Hematopoietic multipotent progenitor cell treated with erythropoietin and hydrocortisone succinate and interleukin-3 and kit ligand, for 6 days (in vitro differentiated cells): Measurements from ENCODE around the gene CFAP77.

ENCODE experiments used
- DNase-seq: peaks from one replicate; pipeline ENCODE4 v3.0.0-alpha.2; 2015

CFAP77 gene

GRCh38 chr9:132584601-132585560 lies 174.9 kb downstream of the CFAP77 start:
- DNase-seq: no peak

- no peak for DNase-seq
These were observed 176.2 kb downstream of the CFAP77 start for GRCh38 chr9:132585954-132586829.

- DNase-seq: no peak
These were observed 177.0 kb downstream of the CFAP77 start for GRCh38 chr9:132586830-132587591.

GRCh38 chr9:132587592-132587955 lies 177.6 kb downstream of the CFAP77 start:
- DNase-seq: no peak

- DNase-seq: no peak
These were observed 178.1 kb downstream of the CFAP77 start for GRCh38 chr9:132588098-132588497.

- DNase-seq: no peak
These were observed 178.6 kb downstream of the CFAP77 start for GRCh38 chr9:132588501-132589147.

- DNase-seq: no peak
These were observed 179.4 kb downstream of the CFAP77 start for GRCh38 chr9:132589148-132590036.

GRCh38 chr9:132590037-132590317 lies 180.0 kb downstream of the CFAP77 start:
- no peak for DNase-seq

GRCh38 chr9:132590318-132591182 lies 180.5 kb downstream of the CFAP77 start:
- no peak for DNase-seq

- no peak for DNase-seq
These were observed 181.2 kb downstream of the CFAP77 start for GRCh38 chr9:132591244-132591643.

- no peak for DNase-seq
These were observed 181.8 kb downstream of the CFAP77 start for GRCh38 chr9:132591751-132592314.

- DNase-seq: no peak
These were observed 182.4 kb downstream of the CFAP77 start for GRCh38 chr9:132592451-132592850.

- DNase-seq: no peak
These were observed 184.4 kb downstream of the CFAP77 start for GRCh38 chr9:132594412-132594811.

- no peak for DNase-seq
These were observed 185.3 kb downstream of the CFAP77 start for GRCh38 chr9:132595319-132595718.

GRCh38 chr9:132596200-132596599 lies 186.2 kb downstream of the CFAP77 start:
- DNase-seq: no peak

GRCh38 chr9:132597073-132597775 lies 187.2 kb downstream of the CFAP77 start:
- DNase-seq: no peak

- DNase-seq: no peak
These were observed 190.4 kb downstream of the CFAP77 start for GRCh38 chr9:132600326-132600984.

GRCh38 chr9:132602207-132602606 lies 192.2 kb downstream of the CFAP77 start:
- no peak for DNase-seq

GRCh38 chr9:132605387-132605786 lies 195.4 kb downstream of the CFAP77 start:
- DNase-seq: no peak
